ENCODE measurements around the gene PLPP7.

DNA sequence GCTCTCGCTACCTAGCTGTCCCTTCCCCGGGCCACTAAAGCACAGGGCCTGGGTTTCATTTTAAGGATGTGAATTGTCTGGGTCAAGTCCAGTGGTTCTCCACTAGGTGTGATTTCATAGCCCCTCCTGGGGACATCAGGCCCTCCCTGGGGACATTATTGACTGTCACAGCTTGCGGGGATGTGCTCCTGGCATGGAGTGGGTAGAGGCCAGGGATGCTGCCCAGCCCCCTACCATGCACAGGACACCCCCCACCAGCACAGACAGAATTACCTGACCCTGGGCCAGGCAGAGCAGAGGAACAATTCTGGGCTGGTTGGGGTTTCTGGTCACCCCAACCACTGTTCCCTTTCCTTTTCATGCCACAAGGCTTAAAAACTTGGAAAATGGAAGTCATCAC, 17.3 kb upstream of the PLPP7 start:
- TF ChIP-seq, protein P1, sequence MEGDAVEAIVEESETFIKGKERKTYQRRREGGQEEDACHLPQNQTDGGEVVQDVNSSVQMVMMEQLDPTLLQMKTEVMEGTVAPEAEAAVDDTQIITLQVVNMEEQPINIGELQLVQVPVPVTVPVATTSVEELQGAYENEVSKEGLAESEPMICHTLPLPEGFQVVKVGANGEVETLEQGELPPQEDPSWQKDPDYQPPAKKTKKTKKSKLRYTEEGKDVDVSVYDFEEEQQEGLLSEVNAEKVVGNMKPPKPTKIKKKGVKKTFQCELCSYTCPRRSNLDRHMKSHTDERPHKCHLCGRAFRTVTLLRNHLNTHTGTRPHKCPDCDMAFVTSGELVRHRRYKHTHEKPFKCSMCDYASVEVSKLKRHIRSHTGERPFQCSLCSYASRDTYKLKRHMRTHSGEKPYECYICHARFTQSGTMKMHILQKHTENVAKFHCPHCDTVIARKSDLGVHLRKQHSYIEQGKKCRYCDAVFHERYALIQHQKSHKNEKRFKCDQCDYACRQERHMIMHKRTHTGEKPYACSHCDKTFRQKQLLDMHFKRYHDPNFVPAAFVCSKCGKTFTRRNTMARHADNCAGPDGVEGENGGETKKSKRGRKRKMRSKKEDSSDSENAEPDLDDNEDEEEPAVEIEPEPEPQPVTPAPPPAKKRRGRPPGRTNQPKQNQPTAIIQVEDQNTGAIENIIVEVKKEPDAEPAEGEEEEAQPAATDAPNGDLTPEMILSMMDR (IDR thresholded peaks at IDR 0.05): no peak
- TF ChIP-seq POLR2A (IDR thresholded peaks at IDR 0.05): no peak
